GM18517 (cell line): ENCODE measurements around the gene TMEM18.

Experiments used
- ATAC-seq: cut with Tn5 transposase; IDR thresholded peaks from one replicate; pipeline ENCODE4 v1.9.1; 2021; ENCODE audit warnings: mild to moderate bottlenecking, moderate library complexity; ENCODE audit not compliant: unreplicated experiment

The TMEM18 gene

DNA sequence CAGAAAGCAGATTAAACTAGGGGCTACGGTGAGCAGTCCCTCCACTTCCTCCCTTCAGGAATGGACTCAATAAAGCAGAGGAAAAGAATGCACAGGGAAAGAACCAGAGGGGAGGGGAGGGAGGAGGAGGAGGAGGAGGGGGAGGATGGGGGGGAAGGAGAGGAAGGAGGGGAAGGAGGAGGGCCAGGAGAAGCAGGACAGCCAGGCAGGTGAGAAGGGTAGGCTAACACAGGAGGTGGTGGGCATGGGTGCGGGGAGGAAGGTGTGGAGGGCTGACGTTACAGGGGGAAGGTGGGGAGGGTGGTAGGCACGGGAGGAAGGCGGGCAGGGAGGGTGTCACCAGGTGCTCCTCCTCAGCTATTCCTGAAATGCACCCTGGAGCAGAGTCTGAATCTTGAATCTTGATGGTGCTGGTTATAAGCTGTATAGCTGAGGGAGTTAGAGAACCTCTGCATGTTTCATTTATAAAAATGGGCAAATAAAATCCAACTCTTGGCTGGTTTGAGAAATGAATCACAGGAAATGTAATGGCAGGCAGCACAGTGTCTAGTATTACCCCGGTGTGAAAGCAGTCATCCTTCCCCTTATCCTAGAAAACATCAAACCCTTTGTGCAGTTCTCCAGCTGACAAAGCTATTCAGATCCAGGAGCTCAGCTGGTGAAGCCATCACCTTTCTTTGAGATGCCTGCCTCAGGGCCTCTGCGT is 3.4 kb downstream of the TMEM18 start:
- ATAC-seq = no peak

- no peak for ATAC-seq
These were observed 4.2 kb downstream of the TMEM18 start for GRCh38 chr2:673016-673415.

DNA sequence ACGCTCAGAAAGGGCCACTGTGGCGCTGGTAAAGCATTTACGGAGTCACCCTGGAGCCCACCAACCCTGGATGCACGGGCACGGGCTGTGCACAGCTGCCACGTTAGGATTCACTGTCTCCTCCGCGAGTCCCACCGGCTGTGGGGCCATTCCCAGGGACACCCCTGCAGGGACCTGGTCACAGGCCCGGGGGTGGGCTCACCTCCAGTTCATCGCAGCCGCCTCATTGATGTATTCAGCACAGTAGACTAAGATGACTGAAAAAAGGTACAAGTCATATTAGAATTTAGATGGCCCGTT is 4.7 kb downstream of the TMEM18 start:
- no peak for ATAC-seq

- ATAC-seq = no peak
These were observed 5.2 kb downstream of the TMEM18 start for GRCh38 chr2:671787-672605.

DNA sequence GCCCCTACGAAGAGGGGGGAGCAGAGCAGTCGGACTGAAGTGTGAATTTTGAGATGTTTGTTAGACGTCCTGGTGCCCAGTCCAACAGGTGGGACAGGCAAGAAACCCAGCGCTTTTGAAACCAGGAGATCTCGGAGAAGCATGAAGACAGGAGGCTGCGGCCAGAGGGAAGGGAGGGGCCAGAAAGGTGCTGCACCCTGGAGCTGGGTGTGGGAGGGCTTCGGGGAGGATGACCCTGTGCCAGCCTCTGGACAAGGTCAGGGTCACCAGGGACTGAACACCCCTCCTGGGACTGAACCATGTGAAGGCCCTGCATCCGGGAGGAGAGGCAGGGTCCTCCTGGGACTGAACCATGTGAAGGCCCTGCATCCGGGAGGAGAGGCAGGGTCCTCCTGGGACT is 6.1 kb downstream of the TMEM18 start:
- no peak for ATAC-seq

GRCh38 chr2:670637-671036 is 6.6 kb downstream of the TMEM18 start:
- no peak for ATAC-seq

GRCh38 chr2:669323-669722 is 7.9 kb downstream of the TMEM18 start:
- ATAC-seq = no peak

DNA sequence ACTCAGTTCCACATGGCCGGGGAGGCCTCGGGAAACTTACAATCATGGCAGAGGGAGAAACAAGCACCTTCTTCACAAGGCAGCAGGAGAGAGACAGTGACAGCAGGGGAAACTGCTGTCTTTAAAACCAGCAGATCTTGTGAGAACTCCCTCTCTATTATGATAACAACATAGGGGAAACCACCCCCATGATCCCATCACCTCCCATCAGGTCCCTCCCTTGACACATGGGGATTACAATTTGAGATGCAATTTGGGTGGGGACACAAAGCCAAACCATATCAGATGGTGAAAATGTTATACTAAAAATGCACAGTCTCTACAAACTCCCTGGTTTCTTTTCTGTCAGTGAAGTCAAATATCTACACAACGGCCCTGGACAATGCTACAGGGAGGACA is 9.2 kb downstream of the TMEM18 start:
- no peak for ATAC-seq

- ATAC-seq = no peak
These were observed 9.7 kb downstream of the TMEM18 start for GRCh38 chr2:667332-667999.

- ATAC-seq = no peak
These were observed 10.8 kb downstream of the TMEM18 start for GRCh38 chr2:666441-666840.

- no peak for ATAC-seq
These were observed 11.7 kb downstream of the TMEM18 start for GRCh38 chr2:665340-666073.

DNA sequence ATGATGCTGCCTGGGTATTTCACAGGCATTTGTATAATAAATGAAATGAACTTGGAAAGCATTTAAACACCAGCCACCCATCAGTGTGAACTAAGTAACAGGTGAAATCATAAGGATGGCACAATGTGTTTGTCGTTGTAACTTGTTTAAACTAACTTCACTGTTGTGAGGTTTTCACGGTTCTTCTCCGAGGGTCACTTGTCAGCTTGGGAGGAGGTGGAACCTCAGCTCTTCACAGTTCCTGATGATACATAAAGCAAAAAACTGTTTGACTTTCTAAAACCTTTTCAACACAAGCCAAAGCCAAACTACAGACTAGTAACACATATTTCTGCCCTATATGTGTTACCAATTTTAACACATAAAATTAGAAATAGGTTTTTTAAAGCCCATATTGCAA is 13.1 kb downstream of the TMEM18 start:
- no peak for ATAC-seq

DNA sequence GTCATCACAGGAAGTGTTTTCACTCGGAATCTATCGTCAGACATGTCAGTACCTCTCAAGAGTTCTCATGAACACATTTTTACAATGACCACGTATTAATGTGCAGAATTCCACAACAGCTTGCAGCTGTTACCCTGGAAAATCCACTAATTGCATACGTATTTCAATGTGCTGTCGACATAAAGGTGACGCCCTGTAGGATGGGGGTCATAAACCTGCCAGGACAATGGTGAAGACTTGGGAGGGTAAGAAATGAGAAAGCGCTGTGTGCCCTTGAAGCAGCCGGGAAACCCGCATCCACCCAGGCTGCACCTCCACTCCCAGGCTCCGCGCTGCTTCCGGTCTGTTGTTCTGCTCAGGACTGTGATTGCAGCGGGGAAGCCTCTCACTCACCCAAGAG is 14.0 kb downstream of the TMEM18 start:
- ATAC-seq = no peak

DNA sequence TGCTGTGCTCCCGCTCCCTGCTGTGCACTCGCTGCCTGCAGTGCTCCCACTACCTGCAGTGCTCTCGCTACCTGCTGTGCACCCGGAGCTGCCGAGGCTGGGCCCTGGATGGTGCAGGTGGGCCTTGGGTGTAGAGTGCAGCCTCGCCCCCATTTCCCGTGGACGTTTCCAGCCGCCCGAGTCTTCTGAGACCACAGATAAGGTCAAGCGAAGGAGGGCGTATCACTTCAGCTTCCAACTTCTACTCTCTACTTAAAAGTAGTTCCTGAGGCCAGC is 15.9 kb downstream of the TMEM18 start:
- no peak for ATAC-seq

DNA sequence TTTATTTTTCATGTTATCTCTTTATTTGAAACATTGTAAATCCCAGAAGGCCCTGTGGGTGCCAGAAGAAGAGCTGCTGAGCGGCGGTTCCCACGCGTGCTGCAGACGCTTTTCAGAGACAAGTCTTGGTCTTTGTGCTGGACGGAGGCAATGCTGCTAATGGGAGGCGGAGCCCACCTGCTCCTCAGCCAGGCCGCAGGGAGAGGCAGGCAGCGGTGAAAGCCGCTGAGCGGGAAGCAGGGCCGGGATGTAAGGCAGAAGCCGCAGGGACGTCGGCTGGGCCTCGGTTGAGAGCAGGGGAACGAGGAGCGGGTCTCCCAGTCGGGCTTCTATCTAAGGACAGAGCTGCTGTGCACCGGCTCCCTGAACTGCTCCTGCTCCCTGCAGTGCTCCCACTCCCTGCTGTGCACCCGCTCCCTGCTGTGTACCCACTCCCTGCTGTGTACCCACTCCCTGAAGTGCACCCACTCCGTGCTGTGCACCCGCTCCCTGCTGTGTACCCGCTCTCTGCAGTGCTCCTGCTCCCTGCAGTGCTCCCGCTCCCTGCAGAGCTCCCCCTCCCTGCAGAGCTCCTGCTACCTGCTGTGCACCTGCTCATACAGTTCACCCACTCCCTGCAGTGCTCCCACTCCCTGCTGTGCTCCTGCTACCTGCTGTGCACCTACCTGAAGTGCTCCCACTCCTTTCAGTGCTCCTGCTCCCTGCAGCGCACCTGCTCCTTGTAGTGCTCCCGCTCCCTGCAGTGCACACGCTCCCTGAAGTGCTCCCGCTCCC is 16.4 kb downstream of the TMEM18 start:
- no peak for ATAC-seq

DNA sequence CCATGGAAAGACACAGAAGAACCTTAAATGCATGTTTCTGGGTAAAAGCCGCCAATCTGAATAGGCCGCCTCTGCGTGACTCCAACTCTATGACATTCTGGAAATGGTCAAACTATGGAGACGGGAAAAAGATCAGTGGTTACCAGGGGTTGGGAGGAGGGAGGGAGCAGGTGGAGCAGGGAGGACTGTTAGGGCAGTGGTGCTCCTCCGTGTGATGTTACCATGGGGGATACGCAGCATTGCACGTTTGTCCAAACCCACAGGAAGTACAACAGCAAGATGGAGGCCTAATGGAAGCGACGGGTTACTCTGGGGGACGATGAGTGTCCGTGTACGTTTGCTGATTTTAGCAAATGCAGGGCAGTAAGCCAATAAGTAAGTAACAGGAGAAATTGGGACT is 17.2 kb downstream of the TMEM18 start:
- ATAC-seq = no peak

- ATAC-seq = no peak
These were observed 18.8 kb downstream of the TMEM18 start for GRCh38 chr2:658426-658825.

- no peak for ATAC-seq
These were observed 19.4 kb downstream of the TMEM18 start for GRCh38 chr2:657766-658165.

GRCh38 chr2:656676-657075 is 20.5 kb downstream of the TMEM18 start:
- ATAC-seq = no peak

- ATAC-seq = no peak
These were observed 21.6 kb downstream of the TMEM18 start for GRCh38 chr2:655626-656025.

- ATAC-seq = no peak
These were observed 22.3 kb downstream of the TMEM18 start for GRCh38 chr2:654896-655295.
